Ovary (tissue), 9 donors: ENCODE results near the gene GALNTL6. TPM values are rescaled to one million over a fixed set of nuclear protein-coding genes. Genes with fewer than 3 reads are reported as not detected.

Experiments
- DNase-seq, 5 donors: peaks; one replicate each; pipeline ENCODE4 v3.0.0-alpha.2; 2019 to 2020
- H3K27ac ChIP-seq, 2 donors: fragments of 200-600 bp; one replicate each; pipeline versions ENCODE4 v1.5.1 to v1.8.0; 2019 to 2022
- H3K27me3 ChIP-seq: fragments of 200-600 bp; one replicate; pipeline ENCODE4 v1.8.0; 2022
- H3K36me3 ChIP-seq: fragments of 200-600 bp; sonication (generic); one replicate; pipeline ENCODE4 v1.5.1; 2019
- H3K4me1 ChIP-seq: one replicate; pipeline ENCODE4 v1.8.1; 2013; ENCODE audit warnings: mild to moderate bottlenecking, moderate library complexity; ENCODE audit not compliant: insufficient read depth
- H3K4me3 ChIP-seq: fragments of 200-600 bp; sonication (generic); one replicate; pipeline ENCODE4 v1.5.1; 2017
- H3K9me3 ChIP-seq, 2 donors: fragments of 200-600 bp in 1 of 2; sonication (generic) in 1 of 2; one replicate each; pipeline versions ENCODE4 v1.5.1 to v1.8.1; 2013 to 2019; ENCODE audit warnings: mild to moderate bottlenecking in 1 of 2, moderate library complexity in 1 of 2
- CTCF ChIP-seq, 3 donors: fragments of 450-650 bp in 2 of 3; fragments of 200-600 bp in 1 of 3; IDR thresholded peaks; one replicate each; pipeline versions ENCODE4 v1.5.1 to v1.8.0; 2016 to 2022; ENCODE audit warnings: antibody characterized with exemption in 3 of 3, mild to moderate bottlenecking in 1 of 3
- EP300 ChIP-seq: sonication (generic); formaldehyde crosslinking; IDR thresholded peaks from one replicate; pipeline ENCODE4 v1.6.1; 2017; ENCODE audit warnings: antibody characterized with exemption
- POLR2A ChIP-seq: fragments of 450-650 bp; IDR thresholded peaks from one replicate; pipeline ENCODE4 v1.6.1; 2017; ENCODE audit warnings: antibody characterized with exemption, mild to moderate bottlenecking, moderate library complexity
- WGBS, 3 donors: extraction: QIAGEN DNeasy Blood & Tissue Kit in 1 of 3; methylation state at CpG; one replicate each; pipeline versions ENCODE4 v1.1.5 to v1.1.7; 2013 to 2017; 5-methylcytosine and 5-hydroxymethylcytosine counted together
- intact Hi-C, 4 donors: fragments of 100-400 bp; cut with DNase I; formaldehyde crosslinking; loops; one replicate each; pipeline versions ENCODE4 v1.11.0 to v1.15.1; 2022 to 2023
- polyA plus RNA-seq, 2 donors: library from polyadenylated mRNA; stranded (reverse); fragments of 200-250 nt in 1 of 2; fragments of 350-450 nt in 1 of 2; fragmentation: Illumina TruSeq in 1 of 2; extraction: RNeasy Lipid Tissue Mini Kit (QIAGEN cat#74804) in 1 of 2; gene quantifications; one replicate each; pipeline ENCODE4 v1.2.3, GENCODE V29; 2013 to 2014
- total RNA-seq, 7 donors: library from RNA; depleted of rRNA in 2 of 7; stranded (reverse); fragments of >200 nt in 2 of 7; fragmentation: NEBNext Ultra II Directional in 3 of 7; extraction: Animal tissue kit (Norgen Biotek cat#: 25700) in 3 of 7; gene quantifications; one replicate each; pipeline versions ENCODE4 v1.1.0 to v1.2.4, GENCODE V29; 2016 to 2023
- donor health status: DM: no; HTN: no; CAD: no; lungs with moderate emphysema.
- donor health status: DM: no; HTN: no; CAD: no.
- donor health status: Bipolar disorder and iron deficiency.
- donor health status: DM: yes; HTN: yes; CAD: no.
- donor health status: DM: no; HTN: no; CAD: no.
- donor health status: DM: yes; HTN: yes; CAD: no.

The GALNTL6 gene
- total and polyA plus RNA-seq, 9 donors, result 0.11 to 1.8 TPM; not detected in 7

GRCh38 chr4:172650758-172651530 is 837.7 kb downstream of the GALNTL6 start:
- TF ChIP-seq CTCF (IDR thresholded peaks at IDR 0.05) (no peak), EP300 (no peak), POLR2A (no peak)
- 72 to 87% (median 74%) methylated on average over 1 of the region's 1 CpG for WGBS, 3 donors

GRCh38 chr4:172651961-172652360 is 838.8 kb downstream of the GALNTL6 start:
- no peaks in the 10 kb centered on the region for H3K4me1 ChIP-seq
- intact Hi-C loops, result no loop called here
- DNase-seq, result no peak
- no peaks in the 10 kb centered on the region for H3K9me3 ChIP-seq
- H3K27ac ChIP-seq, result no peak overlapping the region
- no peak overlapping the region for H3K4me3 ChIP-seq
- H3K36me3 ChIP-seq, result no peaks in the 10 kb centered on the region
- WGBS, 3 donors, result 78 to 83% (median 83%) methylated on average over 2 of the region's 2 CpGs
- no peaks in the 10 kb centered on the region for H3K27me3 ChIP-seq
- no peak for TF ChIP-seq EP300
- TF ChIP-seq POLR2A, result no peak
- TF ChIP-seq CTCF (IDR thresholded peaks at IDR 0.05), result no peak

More at GRCh38 chr4:172650758-172651530, 837.7 kb downstream of the GALNTL6 start:
- H3K27ac ChIP-seq, result no peak overlapping the region
- H3K9me3 ChIP-seq, result no peaks in the 10 kb centered on the region
- H3K4me1 ChIP-seq, result no peaks in the 10 kb centered on the region
- DNase-seq, result no peak
- H3K36me3 ChIP-seq, result no peaks in the 10 kb centered on the region
- intact Hi-C loops, result no loop called here
- no peaks in the 10 kb centered on the region for H3K27me3 ChIP-seq
- H3K4me3 ChIP-seq, result no peak overlapping the region

- H3K9me3 ChIP-seq, result no peaks in the 10 kb centered on the region
- 77 to 90% (median 85%) methylated on average over 1 of the region's 1 CpG for WGBS, 3 donors
Measured at GRCh38 chr4:172652369-172652768, 839.2 kb downstream of the GALNTL6 start.

GRCh38 chr4:172653676-172654075 is 840.5 kb downstream of the GALNTL6 start:
- H3K27me3 ChIP-seq, result no peaks in the 10 kb centered on the region
- TF ChIP-seq POLR2A, result no peak
- no peak for TF ChIP-seq CTCF (IDR thresholded peaks at IDR 0.05)
- no peak for TF ChIP-seq EP300
- H3K36me3 ChIP-seq, result no peaks in the 10 kb centered on the region
- H3K4me3 ChIP-seq, result no peak overlapping the region
- no peaks in the 10 kb centered on the region for H3K4me1 ChIP-seq
- DNase-seq, result no peak
- H3K9me3 ChIP-seq, result no peaks in the 10 kb centered on the region
- H3K27ac ChIP-seq, result no peak overlapping the region
- intact Hi-C loops, result no loop called here

More at GRCh38 chr4:172652369-172652768, 839.2 kb downstream of the GALNTL6 start:
- Histone ChIP-seq H3K27me3 (no peaks in the 10 kb centered on the region), H3K36me3 (no peaks in the 10 kb centered on the region), H3K27ac (no peak overlapping the region), H3K4me3 (no peak overlapping the region), H3K4me1 (no peaks in the 10 kb centered on the region)
- intact Hi-C loops, result no loop called here
- DNase-seq, result no peak
- TF ChIP-seq CTCF (IDR thresholded peaks at IDR 0.05), result no peak
- TF ChIP-seq POLR2A, result no peak
